Activated B cell treated with CpG ODN at 0.5 μM for 24 hours (primary cell): ENCODE data around the gene CDCA3. TPM values are rescaled to one million over a fixed set of nuclear protein-coding genes. Genes with fewer than 3 reads are reported as not detected.

Source experiments
- ATAC-seq: fragments of 200-7000 bp; cut with Tn5 transposase; one replicate; pipeline ENCODE4 v1.10.0; 2021; ENCODE audit warnings: low read depth, mild to moderate bottlenecking, moderate library complexity
- CTCF ChIA-PET: fragments of 350-600 bp; sonication (Branson Sonifier 250); formaldehyde crosslinking; loops from one replicate; lab custom pipeline; 2021; ENCODE audit warnings: antibody characterized with exemption; lab: Charles Lee
- POLR2A ChIA-PET: fragments of 350-600 bp; sonication (Branson Sonifier 250); formaldehyde crosslinking; loops from one replicate; lab custom pipeline; 2021; ENCODE audit warnings: antibody characterized with exemption; lab: Charles Lee
- DNase-seq: peaks from one replicate; pipeline ENCODE4 v3.0.0; 2022
- H3K27ac Mint-ChIP-seq: one replicate; pipeline ENCODE4 v1.8.0; 2020; ENCODE audit warnings: mixed read lengths
- H3K27me3 Mint-ChIP-seq: one replicate; pipeline ENCODE4 v1.8.0; 2021; ENCODE audit warnings: mixed read lengths
- H3K36me3 Mint-ChIP-seq: one replicate; pipeline ENCODE4 v1.8.0; 2021; ENCODE audit warnings: low read depth, mixed read lengths
- H3K4me1 Mint-ChIP-seq: one replicate; pipeline ENCODE4 v1.8.0; 2021; ENCODE audit warnings: mixed read lengths
- H3K4me3 Mint-ChIP-seq: one replicate; pipeline ENCODE4 v1.8.0; 2020; ENCODE audit warnings: mild to moderate bottlenecking, mixed read lengths
- H3K9me3 Mint-ChIP-seq: one replicate; pipeline ENCODE4 v1.8.0; 2020; ENCODE audit warnings: mixed read lengths
- intact Hi-C: fragments of 100-400 bp; cut with micrococcal nuclease; formaldehyde crosslinking; loops from one replicate; pipeline ENCODE4 v1.15.1; 2024
- total RNA-seq: library from RNA; stranded (reverse); gene quantifications from 2 replicates; pipeline ENCODE4 v1.2.3, GENCODE V29; 2022
- TF ChIP-seq, protein P1 (sequence below): fragments of 200-600 bp; IDR thresholded peaks from one replicate; pipeline ENCODE4 v1.8.0; 2022; ENCODE audit warnings: antibody characterized with exemption, mild to moderate bottlenecking

CDCA3 gene
- total RNA-seq, 1 donor from 2014 or later, result 1.6 TPM

DNA sequence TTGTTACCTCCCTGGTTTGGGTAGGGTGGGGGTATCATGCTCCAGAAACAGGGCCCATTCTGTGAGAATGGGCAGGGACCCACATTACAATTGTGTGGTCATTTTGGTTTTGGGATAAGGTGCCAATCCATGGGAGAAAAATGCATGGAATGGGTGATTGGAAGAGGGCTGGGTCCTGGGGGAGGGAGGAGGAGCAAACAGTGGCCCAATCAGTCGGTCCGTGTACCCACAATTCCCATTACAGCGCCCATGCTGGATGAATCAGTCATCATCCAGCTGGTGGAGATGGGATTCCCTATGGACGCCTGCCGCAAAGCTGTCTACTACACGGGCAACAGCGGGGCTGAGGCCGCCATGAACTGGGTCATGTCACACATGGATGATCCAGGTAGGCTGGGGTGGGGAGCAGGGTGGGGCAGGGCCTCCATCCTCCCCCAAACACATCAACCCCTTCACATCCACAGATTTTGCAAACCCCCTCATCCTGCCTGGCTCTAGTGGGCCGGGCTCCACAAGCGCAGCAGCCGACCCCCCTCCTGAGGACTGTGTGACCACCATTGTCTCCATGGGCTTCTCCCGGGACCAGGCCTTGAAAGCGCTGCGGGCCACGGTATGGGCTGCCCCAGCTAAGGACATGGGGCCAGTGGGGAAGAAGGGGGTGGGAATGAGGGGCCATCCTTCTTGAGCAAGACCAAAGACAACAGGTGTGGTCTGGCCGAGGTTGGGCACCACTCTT, 12.7 kb upstream of the CDCA3 start:
- peaks cover 21% of the 10 kb centered on the region for H3K4me1 Mint-ChIP-seq
- no peak for ATAC-seq
- TF ChIP-seq, protein P1, sequence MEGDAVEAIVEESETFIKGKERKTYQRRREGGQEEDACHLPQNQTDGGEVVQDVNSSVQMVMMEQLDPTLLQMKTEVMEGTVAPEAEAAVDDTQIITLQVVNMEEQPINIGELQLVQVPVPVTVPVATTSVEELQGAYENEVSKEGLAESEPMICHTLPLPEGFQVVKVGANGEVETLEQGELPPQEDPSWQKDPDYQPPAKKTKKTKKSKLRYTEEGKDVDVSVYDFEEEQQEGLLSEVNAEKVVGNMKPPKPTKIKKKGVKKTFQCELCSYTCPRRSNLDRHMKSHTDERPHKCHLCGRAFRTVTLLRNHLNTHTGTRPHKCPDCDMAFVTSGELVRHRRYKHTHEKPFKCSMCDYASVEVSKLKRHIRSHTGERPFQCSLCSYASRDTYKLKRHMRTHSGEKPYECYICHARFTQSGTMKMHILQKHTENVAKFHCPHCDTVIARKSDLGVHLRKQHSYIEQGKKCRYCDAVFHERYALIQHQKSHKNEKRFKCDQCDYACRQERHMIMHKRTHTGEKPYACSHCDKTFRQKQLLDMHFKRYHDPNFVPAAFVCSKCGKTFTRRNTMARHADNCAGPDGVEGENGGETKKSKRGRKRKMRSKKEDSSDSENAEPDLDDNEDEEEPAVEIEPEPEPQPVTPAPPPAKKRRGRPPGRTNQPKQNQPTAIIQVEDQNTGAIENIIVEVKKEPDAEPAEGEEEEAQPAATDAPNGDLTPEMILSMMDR, result no peak
- intact Hi-C loops, result no loop called here
- no peaks in the 10 kb centered on the region for H3K27me3 Mint-ChIP-seq
- no peak overlapping the region for H3K4me3 Mint-ChIP-seq
- ChIA-PET POLR2A (interaction anchor here (1.1 to 11.1 kb wide), 2 partner anchors 10 to 11 kb away, joined by 3 to 190 read pairs; partner anchors contain the start of genes CDCA3 and USP5), CTCF (no interaction called here)
- no peak overlapping the region for H3K27ac Mint-ChIP-seq
- no peaks in the 10 kb centered on the region for H3K9me3 Mint-ChIP-seq
- H3K36me3 Mint-ChIP-seq, result peaks cover 69% of the 10 kb centered on the region
- DNase-seq, result no peak

DNA sequence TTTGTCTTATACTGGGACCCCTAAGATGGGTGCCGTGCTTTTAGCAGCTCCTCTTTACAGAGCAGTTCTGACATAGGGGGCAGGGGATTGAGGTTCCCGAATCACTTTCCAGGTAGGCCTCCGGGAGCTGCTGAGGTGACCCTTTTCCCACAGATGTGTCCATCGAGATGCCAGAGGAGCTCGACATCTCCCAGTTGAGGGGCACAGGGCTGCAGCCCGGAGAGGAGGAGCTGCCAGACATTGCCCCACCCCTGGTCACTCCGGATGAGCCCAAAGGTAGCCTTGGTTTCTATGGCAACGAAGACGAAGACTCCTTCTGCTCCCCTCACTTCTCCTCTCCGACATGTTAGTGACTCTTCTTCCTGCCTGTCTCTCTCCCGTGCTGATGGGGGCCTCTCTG, 11.9 kb upstream of the CDCA3 start:
- H3K36me3 Mint-ChIP-seq, result peaks cover 76% of the 10 kb centered on the region
- intact Hi-C loops, result no loop called here
- no peaks in the 10 kb centered on the region for H3K27me3 Mint-ChIP-seq
- ChIA-PET CTCF (interaction anchor here (0.6 kb wide), 1 partner anchor 70 kb away, joined by 3 read pairs; no protein-coding TSS in a partner anchor), POLR2A (interaction anchor here (1.1 kb wide), 1 partner anchor 11 kb away, joined by 3 read pairs; the partner anchor contains the start of gene USP5)
- DNase-seq (no peak), ATAC-seq (no peak)
- no peaks in the 10 kb centered on the region for H3K9me3 Mint-ChIP-seq
- TF ChIP-seq, protein P1, result no peak
- H3K4me1 Mint-ChIP-seq, result peaks cover 14% of the 10 kb centered on the region
- no peak overlapping the region for H3K27ac Mint-ChIP-seq
- H3K4me3 Mint-ChIP-seq, result no peak overlapping the region

DNA sequence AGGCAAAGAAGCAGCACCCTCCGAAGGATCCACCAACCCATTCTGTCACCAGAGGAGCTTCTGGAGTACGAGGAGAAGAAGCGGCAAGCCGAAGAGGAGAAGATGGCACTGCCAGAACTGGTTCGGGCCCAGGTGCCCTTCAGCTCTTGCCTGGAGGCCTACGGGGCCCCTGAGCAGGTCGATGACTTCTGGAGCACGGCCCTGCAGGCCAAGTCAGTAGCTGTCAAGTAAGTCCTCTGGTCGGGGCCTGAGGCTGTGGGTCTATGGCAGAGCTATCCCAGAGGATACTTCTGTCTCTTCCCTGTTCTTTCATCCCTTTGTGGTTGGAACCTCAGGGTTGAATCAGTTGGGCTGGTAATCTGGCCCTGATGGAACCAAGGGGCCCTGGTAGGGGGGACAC, 10.3 kb upstream of the CDCA3 start:
- peaks cover 90% of the 10 kb centered on the region for H3K36me3 Mint-ChIP-seq
- DNase-seq, result no peak
- intact Hi-C loops, result no loop called here
- H3K27ac Mint-ChIP-seq, result no peak overlapping the region
- CTCF ChIA-PET, result no interaction called here
- no peak overlapping the region for H3K4me3 Mint-ChIP-seq
- POLR2A ChIA-PET, result interaction anchor here (1.8 kb wide), 1 partner anchor 9 kb away, joined by 6 read pairs; the partner anchor contains the start of gene USP5
- H3K9me3 Mint-ChIP-seq, result no peaks in the 10 kb centered on the region
- ATAC-seq, result no peak
- H3K4me1 Mint-ChIP-seq, result peaks cover 2% of the 10 kb centered on the region
- TF ChIP-seq, protein P1, result no peak
- no peaks in the 10 kb centered on the region for H3K27me3 Mint-ChIP-seq

DNA sequence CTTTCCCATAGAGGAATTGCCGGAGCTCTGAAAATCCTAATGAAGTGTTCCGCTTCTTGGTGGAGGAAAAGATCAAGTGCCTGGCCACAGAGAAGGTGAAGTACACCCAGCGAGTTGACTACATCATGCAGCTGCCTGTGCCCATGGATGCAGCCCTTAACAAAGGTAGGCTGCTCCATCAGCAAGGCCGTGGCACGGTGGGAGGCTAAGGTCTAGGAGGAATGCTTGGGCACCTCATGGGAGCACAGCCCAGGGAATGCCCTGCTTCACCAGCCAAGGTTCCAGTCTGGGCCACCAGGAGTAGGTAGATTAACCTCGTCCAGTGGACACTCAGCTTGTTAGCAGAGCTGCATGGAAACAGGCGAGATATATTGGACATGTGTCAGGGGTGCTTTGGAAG, 9.9 kb upstream of the CDCA3 start:
- Mint-ChIP-seq H3K9me3 (no peaks in the 10 kb centered on the region), H3K27me3 (no peaks in the 10 kb centered on the region), H3K4me1 (no peaks in the 10 kb centered on the region), H3K36me3 (peaks cover 92% of the 10 kb centered on the region), H3K4me3 (no peak overlapping the region), H3K27ac (no peak overlapping the region)
- no peak for DNase-seq
- CTCF ChIA-PET, result no interaction called here
- ATAC-seq, result no peak
- POLR2A ChIA-PET, result interaction anchor here (1.8 kb wide), 1 partner anchor 9 kb away, joined by 6 read pairs; the partner anchor contains the start of gene USP5
- TF ChIP-seq, protein P1, result no peak
- intact Hi-C loops, result no loop called here

DNA sequence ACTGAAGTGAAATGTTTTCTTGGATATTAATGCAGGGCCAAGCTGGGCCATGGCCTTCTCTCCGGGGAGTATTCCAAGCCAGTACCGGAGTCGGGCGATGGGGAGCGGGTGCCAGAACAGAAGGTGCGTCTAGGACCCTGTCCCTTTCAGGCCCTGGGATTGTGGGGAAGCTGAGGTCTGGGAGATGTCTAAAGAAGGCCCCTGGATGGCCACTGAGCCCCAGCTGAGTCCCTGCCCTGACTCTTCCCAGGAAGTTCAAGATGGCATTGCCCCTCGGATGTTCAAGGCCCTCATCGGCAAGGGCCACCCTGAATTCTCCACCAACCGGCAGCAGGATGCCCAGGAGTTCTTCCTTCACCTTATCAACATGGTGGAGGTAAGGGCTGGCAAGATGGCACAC, 9.0 kb upstream of the CDCA3 start:
- Mint-ChIP-seq H3K4me3 (no peak overlapping the region), H3K4me1 (no peaks in the 10 kb centered on the region), H3K9me3 (no peaks in the 10 kb centered on the region), H3K27ac (no peak overlapping the region), H3K36me3 (peaks cover 92% of the 10 kb centered on the region), H3K27me3 (no peaks in the 10 kb centered on the region)
- no peak for ATAC-seq
- TF ChIP-seq, protein P1, result no peak
- CTCF ChIA-PET, result interaction anchor here (1.2 kb wide), 1 partner anchor 31 kb away, joined by 3 read pairs; no protein-coding TSS in a partner anchor
- POLR2A ChIA-PET, result interaction anchor here (0.8 kb wide), 1 partner anchor 9 kb away, joined by 3 read pairs; the partner anchor contains the start of gene CDCA3
- intact Hi-C loops, result no loop called here
- no peak for DNase-seq
